Measurements from ENCODE around the gene LY86. TPM values are rescaled to one million over a fixed set of nuclear protein-coding genes. Genes with fewer than 3 reads are reported as not detected.

Gene LY86
- total RNA-seq, result 1 to 10 TPM in 2 of 4 donors, under 1 TPM in 1, not detected in 1; 0.88 to 2.1 (median 1.6) TPM

GRCh38 chr6:6588064-6588923 is at the start of gene LY86:
Gene LY86, plus strand, starts transcription at chr6:6588720. Its CDS starts 15 bp downstream, at chr6:6588735.
- 61 to 69% methylated on average over 13 to 14 of the region's 14 CpGs for WGBS, 2 donors
- TF ChIP-seq POLR2A (IDR thresholded peaks at IDR 0.05), result no peak
- no peak for TF ChIP-seq CTCF (IDR thresholded peaks at IDR 0.05)
- H3K4me3 ChIP-seq (ENCODE audit: low read depth, poor library complexity, severe bottlenecking), result no peak within 1 kb of the TSS
- intact Hi-C loops (cut with DNase I; ENCODE audit: low total_unique reads), result no loop called here
- DNase-seq (ENCODE audit: low spot score in 2 of 2), result no peak

- DNase-seq (ENCODE audit: low spot score in 2 of 2), result no peak
- no peak for TF ChIP-seq CTCF (IDR thresholded peaks at IDR 0.05)
- TF ChIP-seq POLR2A (IDR thresholded peaks at IDR 0.05), result no peak
- intact Hi-C loops (cut with DNase I; ENCODE audit: low total_unique reads), result no loop called here
- H3K4me3 ChIP-seq (ENCODE audit: low read depth, poor library complexity, severe bottlenecking), result no peak overlapping the region
- WGBS, 2 donors, result 34 to 50% methylated on average over 4 of the region's 4 CpGs
These were observed 49.5 kb upstream of the LY86 start for GRCh38 chr6:6539036-6539435.

- no peak overlapping the region for H3K4me3 ChIP-seq (ENCODE audit: low read depth, poor library complexity, severe bottlenecking)
- no peak for DNase-seq (ENCODE audit: low spot score in 2 of 2)
- 98 to 100% methylated on average over 2 of the region's 2 CpGs for WGBS, 2 donors
- TF ChIP-seq POLR2A (IDR thresholded peaks at IDR 0.05), result no peak
- TF ChIP-seq CTCF (IDR thresholded peaks at IDR 0.05), result no peak
- intact Hi-C loops (cut with DNase I; ENCODE audit: low total_unique reads), result loop anchor here (10.0 kb wide), 1 partner anchor 488 kb away; no protein-coding TSS in a partner anchor
These were observed 46.2 kb upstream of the LY86 start for GRCh38 chr6:6542357-6542756.

DNA sequence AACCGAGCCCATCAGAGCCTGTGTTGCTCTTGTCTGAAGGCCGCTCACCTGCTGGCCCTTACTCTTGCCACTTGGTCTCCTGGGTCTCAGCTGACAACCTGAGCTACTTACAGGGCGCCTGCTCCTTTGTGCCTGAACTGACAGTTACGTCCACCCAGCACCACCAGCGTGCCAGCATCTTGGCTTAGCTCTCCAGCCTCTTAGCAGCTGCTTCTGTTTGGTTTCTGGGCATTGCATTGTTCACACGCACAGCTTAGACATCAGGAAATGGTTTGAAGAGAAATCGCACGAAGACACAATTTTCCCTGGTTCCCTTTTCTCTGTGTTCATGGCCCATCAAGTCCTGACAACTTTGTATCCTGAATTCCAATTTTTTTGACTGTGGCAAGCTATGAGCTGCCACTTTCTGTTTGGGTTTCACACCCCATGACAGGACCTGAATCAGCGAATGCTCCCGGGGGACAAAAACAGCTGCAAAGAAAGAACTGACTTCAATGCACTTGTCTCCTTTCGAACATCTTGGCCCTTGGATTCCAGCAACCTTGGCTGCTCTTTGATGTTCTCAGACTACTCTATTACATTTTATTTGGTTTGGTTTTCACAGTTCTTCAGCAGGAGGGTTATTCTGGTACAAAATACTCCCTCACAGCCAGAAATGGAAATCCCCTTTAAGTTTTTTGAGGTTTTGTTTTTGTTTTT is 45.2 kb upstream of the LY86 start:
- intact Hi-C loops (cut with DNase I; ENCODE audit: low total_unique reads), result loop anchor here (10.0 kb wide), 1 partner anchor 489 kb away; no protein-coding TSS in a partner anchor
- H3K4me3 ChIP-seq (ENCODE audit: low read depth, poor library complexity, severe bottlenecking), result no peak overlapping the region
- 60 to 64% methylated on average over 11 of the region's 11 CpGs for WGBS, 2 donors
- DNase-seq (ENCODE audit: low spot score in 2 of 2), result no peak
- TF ChIP-seq POLR2A (IDR thresholded peaks at IDR 0.05) (no peak), CTCF (IDR thresholded peaks at IDR 0.05) (no peak)

DNA sequence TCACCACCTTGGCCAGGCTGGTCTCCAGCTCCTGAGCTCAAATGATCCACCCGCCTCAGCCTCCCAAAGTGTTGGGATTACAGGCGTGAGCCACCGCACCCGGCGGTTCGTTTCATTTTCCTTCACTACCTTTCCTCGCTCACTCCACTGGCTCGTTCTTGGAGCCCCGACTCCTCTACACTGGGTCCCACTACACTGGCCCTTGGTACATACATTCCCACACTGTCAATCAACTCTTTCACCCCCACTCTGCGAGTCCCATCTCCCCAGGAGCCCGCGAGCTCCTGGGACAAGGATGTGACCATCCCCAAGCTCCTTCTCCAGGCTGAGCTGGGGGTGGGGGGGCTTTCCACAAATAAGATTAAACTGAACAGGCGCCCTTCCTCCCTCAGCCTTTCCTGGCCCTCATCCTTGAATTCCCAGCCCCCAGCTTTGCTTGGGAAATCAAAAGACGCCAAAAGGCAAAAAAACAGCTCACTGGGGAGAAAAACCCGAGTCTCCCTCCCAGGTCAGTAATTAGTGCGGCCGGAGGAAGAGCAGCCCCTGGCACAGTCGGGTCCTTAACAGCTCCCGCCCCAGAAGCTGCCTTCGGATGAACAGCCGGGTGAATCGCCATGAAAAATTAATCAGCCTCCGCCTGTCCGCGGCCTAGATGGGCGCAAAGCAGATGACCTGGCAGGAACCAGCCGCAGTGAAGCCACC is 42.8 kb upstream of the LY86 start:
- intact Hi-C loops (cut with DNase I; ENCODE audit: low total_unique reads), result loop anchor here (5.0 to 10.0 kb wide), 2 partner anchors 491 to 1403 kb away; no protein-coding TSS in a partner anchor
- TF ChIP-seq POLR2A (IDR thresholded peaks at IDR 0.05) (no peak), CTCF (IDR thresholded peaks at IDR 0.05) (no peak)
- 61 to 65% methylated on average over 27 of the region's 27 CpGs for WGBS, 2 donors
- H3K4me3 ChIP-seq (ENCODE audit: low read depth, poor library complexity, severe bottlenecking), result no peak overlapping the region
- no peak for DNase-seq (ENCODE audit: low spot score in 2 of 2)
